Activated CD8-positive, alpha-beta T cell treated with anti-CD3 and anti-CD28 coated beads for 36 hours (primary cell): ENCODE data around the gene MGMT. TPM values are rescaled to one million over a fixed set of nuclear protein-coding genes. Genes with fewer than 3 reads are reported as not detected.

Experiments used
- ATAC-seq: fragments of 200-7000 bp; cut with Tn5 transposase; one replicate; pipeline ENCODE4 v1.10.0; 2021; ENCODE audit warnings: mild to moderate bottlenecking, moderate library complexity
- CTCF ChIA-PET: fragments of 350-600 bp; sonication (Branson Sonifier 250); formaldehyde crosslinking; loops from one replicate; lab custom pipeline; 2021; ENCODE audit warnings: antibody characterized with exemption; lab: Charles Lee
- POLR2A ChIA-PET: fragments of 350-600 bp; sonication (Branson Sonifier 250); formaldehyde crosslinking; loops from one replicate; lab custom pipeline; 2021; ENCODE audit warnings: antibody characterized with exemption; lab: Charles Lee
- DNase-seq: peaks from one replicate; pipeline ENCODE4 v3.0.0-alpha.2; 2020
- H3K27ac Mint-ChIP-seq: one replicate; pipeline ENCODE4 v1.8.0; 2021; ENCODE audit warnings: mild to moderate bottlenecking, mixed read lengths
- H3K27me3 Mint-ChIP-seq: one replicate; pipeline ENCODE4 v1.8.0; 2021; ENCODE audit warnings: mixed read lengths
- H3K36me3 Mint-ChIP-seq: one replicate; pipeline ENCODE4 v1.8.0; 2021; ENCODE audit warnings: low read depth, mixed read lengths
- H3K4me1 Mint-ChIP-seq: one replicate; pipeline ENCODE4 v1.8.0; 2021; ENCODE audit warnings: low read depth, mixed read lengths
- H3K4me3 Mint-ChIP-seq: one replicate; pipeline ENCODE4 v1.8.0; 2021; ENCODE audit warnings: mild to moderate bottlenecking, moderate library complexity, mixed read lengths
- H3K9me3 Mint-ChIP-seq: one replicate; pipeline ENCODE4 v1.8.0; 2021; ENCODE audit warnings: mixed read lengths
- CTCF ChIP-seq: fragments of 200-600 bp; IDR thresholded peaks from one replicate; pipeline ENCODE4 v1.8.0; 2022; ENCODE audit warnings: antibody characterized with exemption, mild to moderate bottlenecking
- intact Hi-C: fragments of 100-400 bp; cut with micrococcal nuclease; formaldehyde crosslinking; loops from one replicate; pipeline ENCODE4 v1.10.0; 2022
- total RNA-seq, 2 experiments: library from RNA; stranded (reverse); gene quantifications; one replicate each; pipeline ENCODE4 v1.2.3, GENCODE V29; 2021

The MGMT gene
- total RNA-seq, 2 experiments from 2014 or later: 16.2 to 17.0 TPM

GRCh38 chr10:129730993-129731325, 263.9 kb downstream of the MGMT start:
- TF ChIP-seq CTCF: no peak
- no peak overlapping the region for H3K27ac Mint-ChIP-seq
- peaks cover 29% of the 10 kb centered on the region for H3K9me3 Mint-ChIP-seq
- ChIA-PET POLR2A (no interaction called here), CTCF (no interaction called here)
- ATAC-seq (no peak), DNase-seq (no peak)
- intact Hi-C loops: no loop called here
- peaks cover 23% of the 10 kb centered on the region for H3K36me3 Mint-ChIP-seq
- no peaks in the 10 kb centered on the region for H3K4me1 Mint-ChIP-seq
- no peaks in the 10 kb centered on the region for H3K27me3 Mint-ChIP-seq
- no peak overlapping the region for H3K4me3 Mint-ChIP-seq

- Mint-ChIP-seq H3K4me1 (no peaks in the 10 kb centered on the region), H3K9me3 (peaks cover 26% of the 10 kb centered on the region), H3K27me3 (no peaks in the 10 kb centered on the region), H3K36me3 (peaks cover 39% of the 10 kb centered on the region), H3K27ac (no peak overlapping the region), H3K4me3 (no peak overlapping the region)
- TF ChIP-seq CTCF: no peak
- DNase-seq (no peak), ATAC-seq (no peak)
- POLR2A ChIA-PET: no interaction called here
- CTCF ChIA-PET: no interaction called here
- intact Hi-C loops: no loop called here
Measured at GRCh38 chr10:129740532-129741279, 273.7 kb downstream of the MGMT start.

GRCh38 chr10:129741280-129741977, 274.4 kb downstream of the MGMT start:
- H3K36me3 Mint-ChIP-seq: peaks cover 41% of the 10 kb centered on the region
- H3K4me1 Mint-ChIP-seq: no peaks in the 10 kb centered on the region
- H3K27me3 Mint-ChIP-seq: no peaks in the 10 kb centered on the region

GRCh38 chr10:129741978-129742741, 275.1 kb downstream of the MGMT start:
- ATAC-seq (no peak), DNase-seq (no peak)
- Mint-ChIP-seq H3K27ac (no peak overlapping the region), H3K4me3 (no peak overlapping the region), H3K36me3 (peaks cover 41% of the 10 kb centered on the region), H3K9me3 (peaks cover 29% of the 10 kb centered on the region), H3K27me3 (no peaks in the 10 kb centered on the region), H3K4me1 (no peaks in the 10 kb centered on the region)
- no peak for TF ChIP-seq CTCF
- CTCF ChIA-PET: no interaction called here
- POLR2A ChIA-PET: no interaction called here
- intact Hi-C loops: no loop called here

More at GRCh38 chr10:129741280-129741977, 274.4 kb downstream of the MGMT start:
- ATAC-seq (no peak), DNase-seq (no peak)
- Mint-ChIP-seq H3K4me3 (no peak overlapping the region), H3K27ac (no peak overlapping the region), H3K9me3 (peaks cover 26% of the 10 kb centered on the region)
- no peak for TF ChIP-seq CTCF
- POLR2A ChIA-PET: no interaction called here
- CTCF ChIA-PET: no interaction called here
- intact Hi-C loops: no loop called here
